B cell (primary cell): ENCODE results near the gene SPAG6. TPM values are rescaled to one million over a fixed set of nuclear protein-coding genes. Genes with fewer than 3 reads are reported as not detected.

ENCODE experiments used
- ATAC-seq: fragments of 200-7000 bp; cut with Tn5 transposase; one replicate; pipeline ENCODE4 v1.10.0; 2021; ENCODE audit warnings: low read depth, mild to moderate bottlenecking, moderate number of reproducible peaks, moderate library complexity
- CTCF ChIA-PET: fragments of 350-600 bp; sonication (Branson Sonifier 250); formaldehyde crosslinking; loops from one replicate; lab custom pipeline; 2021; ENCODE audit warnings: antibody characterized with exemption, inconsistent platforms; lab: Charles Lee
- POLR2A ChIA-PET: fragments of 350-600 bp; sonication (Branson Sonifier 250); formaldehyde crosslinking; loops from one replicate; lab custom pipeline; 2021; ENCODE audit warnings: antibody characterized with exemption; lab: Charles Lee
- DNase-seq: peaks from one replicate; pipeline ENCODE4 v3.0.0; 2013
- H2AFZ ChIP-seq: 2 replicates; pipeline ENCODE4 v1.6.1; 2012; ENCODE audit warnings: mild to moderate bottlenecking, low read depth, low read length; ENCODE audit not compliant: insufficient read depth, poor library complexity, severe bottlenecking
- H3K27ac ChIP-seq, 2 donors: 1 replicate in 1 of 2; 2 replicates in 1 of 2; pipeline ENCODE4 v1.5.1; 2012 to 2013; ENCODE audit warnings: low read length in 2 of 2, mild to moderate bottlenecking in 2 of 2, moderate library complexity in 1 of 2
- H3K27me3 ChIP-seq, 4 experiments: fragments of 200-600 bp in 1 of 4; sonication (generic) in 1 of 4; replicated peaks in 1 of 4; 1 replicate in 2 of 4; 2 replicates in 2 of 4; pipeline versions ENCODE4 v1.6.1 to v1.7.0; 2013 to 2016; ENCODE audit warnings: low read length in 3 of 4, mild to moderate bottlenecking in 2 of 4, mixed read lengths in 1 of 4, moderate library complexity in 1 of 4; ENCODE audit not compliant: insufficient read depth in 4 of 4, control insufficient read depth in 3 of 4; ENCODE audit errors: control extremely low read depth in 1 of 4
- H3K36me3 ChIP-seq, 2 experiments: replicated peaks in 1 of 2; 1 replicate in 1 of 2; 2 replicates in 1 of 2; pipeline versions ENCODE4 v1.6.1 to v1.7.1; 2013; ENCODE audit warnings: low read length in 1 of 2; ENCODE audit not compliant: insufficient read depth in 2 of 2, control insufficient read depth in 1 of 2; ENCODE audit errors: control extremely low read depth in 1 of 2, extremely low read depth in 1 of 2
- H3K4me1 ChIP-seq, 2 donors: fragments of 200-600 bp in 1 of 2; sonication (generic) in 1 of 2; 1 replicate in 1 of 2; 2 replicates in 1 of 2; pipeline versions ENCODE4 v1.5.1 to v1.6.1; 2013 to 2017; ENCODE audit warnings: low read length in 2 of 2; ENCODE audit not compliant: control insufficient read depth in 2 of 2, insufficient read depth in 2 of 2
- H3K4me2 ChIP-seq: replicated peaks from 2 replicates; pipeline ENCODE3; 2012; ENCODE audit warnings: mild to moderate bottlenecking, low read depth, low read length; ENCODE audit not compliant: poor library complexity, severe bottlenecking
- H3K4me3 ChIP-seq, 5 experiments: fragments of 200-600 bp in 1 of 5; sonication (generic) in 1 of 5; 1 replicate in 3 of 5; 2 replicates in 2 of 5; pipeline versions ENCODE4 v1.5.1 to v1.7.0; 2011 to 2016; ENCODE audit warnings: low read length in 4 of 5, mild to moderate bottlenecking in 4 of 5, low read depth in 2 of 5, control low read depth in 1 of 5, moderate library complexity in 1 of 5; ENCODE audit not compliant: insufficient read depth in 1 of 5; ENCODE audit errors: control extremely low read depth in 1 of 5, extremely low read depth in 1 of 5
- H3K79me2 ChIP-seq: fragments of 200-600 bp; sonication (generic); one replicate; pipeline ENCODE4 v1.6.0; 2016; ENCODE audit warnings: low read length; ENCODE audit not compliant: control insufficient read depth, insufficient read depth
- H3K9ac ChIP-seq: fragments of 200-600 bp; sonication (generic); 2 replicates; pipeline ENCODE4 v1.6.1; 2017; ENCODE audit warnings: mild to moderate bottlenecking, low read length, moderate library complexity
- H3K9me3 ChIP-seq, 3 donors: one replicate each; pipeline versions ENCODE4 v1.6.1 to v1.7.1; 2013; ENCODE audit warnings: low read length in 2 of 3; ENCODE audit not compliant: control insufficient read depth in 2 of 3, insufficient read depth in 1 of 3; ENCODE audit errors: control extremely low read depth in 1 of 3
- H4K20me1 ChIP-seq: 2 replicates; pipeline ENCODE4 v1.6.0; 2012; ENCODE audit warnings: mild to moderate bottlenecking, low read length; ENCODE audit not compliant: insufficient read depth, control insufficient read depth, poor library complexity, severe bottlenecking
- H3K27ac Mint-ChIP-seq: one replicate; pipeline ENCODE4 v1.8.0; 2021; ENCODE audit warnings: mixed read lengths
- H3K27me3 Mint-ChIP-seq: one replicate; pipeline ENCODE4 v1.8.0; 2021; ENCODE audit warnings: mixed read lengths
- H3K4me1 Mint-ChIP-seq: one replicate; pipeline ENCODE4 v1.8.0; 2021; ENCODE audit warnings: mixed read lengths
- H3K4me3 Mint-ChIP-seq: one replicate; pipeline ENCODE4 v1.8.0; 2021; ENCODE audit warnings: mixed read lengths
- H3K9me3 Mint-ChIP-seq: one replicate; pipeline ENCODE4 v1.8.0; 2022; ENCODE audit warnings: mixed read lengths; ENCODE audit not compliant: insufficient read depth
- EZH2 ChIP-seq: IDR thresholded peaks from 2 replicates; pipeline ENCODE4 v1.6.1; 2012; ENCODE audit warnings: borderline replicate concordance, low read depth, mild to moderate bottlenecking, moderate library complexity, low read length; ENCODE audit not compliant: insufficient read depth, poor library complexity, severe bottlenecking
- WGBS: methylation state at CpG from one replicate; pipeline ENCODE4 v1.1.5; 2013; ENCODE audit warnings: missing lambda C conversion rate; ENCODE audit not compliant: insufficient coverage; 5-methylcytosine and 5-hydroxymethylcytosine counted together
- intact Hi-C: fragments of 100-400 bp; cut with micrococcal nuclease; formaldehyde crosslinking; loops from one replicate; pipeline ENCODE4 v1.10.0; 2022
- polyA plus RNA-seq: library from polyadenylated mRNA; depleted of rRNA; stranded (reverse); fragments of >200 nt; gene quantifications from 2 replicates; pipeline ENCODE4 v1.2.3, GENCODE V29; 2012
- total RNA-seq, 2 donors: library from RNA; stranded (reverse); fragments of 120-200 nt in 1 of 2; gene quantifications; 1 replicate in 1 of 2; 2 replicates in 1 of 2; pipeline versions ENCODE4 v1.2.3 to v1.2.4, GENCODE V29; 2013 to 2022
- TF ChIP-seq, protein P1 (sequence below): fragments of 200-600 bp; IDR thresholded peaks from one replicate; pipeline ENCODE4 v1.8.0; 2022; ENCODE audit warnings: antibody characterized with exemption, mild to moderate bottlenecking

The SPAG6 gene
- total and polyA plus RNA-seq, 2 donors (not counting 1 experiment from before 2014, with no cell fraction given), result not detected

- Histone ChIP-seq H3K9me3 (no peaks in the 10 kb centered on the region), H3K4me3 (no peak overlapping the region), H3K36me3 (no peaks in the 10 kb centered on the region), H3K27ac (no peak overlapping the region), H3K79me2 (no peaks in the 10 kb centered on the region), H3K4me2 (no peak overlapping the region), H4K20me1 (no peaks in the 10 kb centered on the region), H3K9ac (no peak overlapping the region), H3K4me1 (no peaks in the 10 kb centered on the region), H2AFZ (no peak overlapping the region), H3K27me3 (no peaks in the 10 kb centered on the region)
- no peaks in the 10 kb centered on the region for H3K9me3 Mint-ChIP-seq
- DNase-seq (no peak), ATAC-seq (no peak)
- no peak overlapping the region for H3K27ac Mint-ChIP-seq
- ChIA-PET POLR2A (no interaction called here), CTCF (interaction anchor here (2.4 kb wide), 1 partner anchor 427 kb away, joined by 6 read pairs; no protein-coding TSS in a partner anchor)
- intact Hi-C loops, result loop anchor here (5.0 kb wide), 1 partner anchor 51 kb away; no protein-coding TSS in a partner anchor
- H3K4me3 Mint-ChIP-seq, result no peak overlapping the region
- no CpG with 5 or more reads among the region's 3 CpGs for WGBS
- no peak for TF ChIP-seq EZH2
- TF ChIP-seq, protein P1, sequence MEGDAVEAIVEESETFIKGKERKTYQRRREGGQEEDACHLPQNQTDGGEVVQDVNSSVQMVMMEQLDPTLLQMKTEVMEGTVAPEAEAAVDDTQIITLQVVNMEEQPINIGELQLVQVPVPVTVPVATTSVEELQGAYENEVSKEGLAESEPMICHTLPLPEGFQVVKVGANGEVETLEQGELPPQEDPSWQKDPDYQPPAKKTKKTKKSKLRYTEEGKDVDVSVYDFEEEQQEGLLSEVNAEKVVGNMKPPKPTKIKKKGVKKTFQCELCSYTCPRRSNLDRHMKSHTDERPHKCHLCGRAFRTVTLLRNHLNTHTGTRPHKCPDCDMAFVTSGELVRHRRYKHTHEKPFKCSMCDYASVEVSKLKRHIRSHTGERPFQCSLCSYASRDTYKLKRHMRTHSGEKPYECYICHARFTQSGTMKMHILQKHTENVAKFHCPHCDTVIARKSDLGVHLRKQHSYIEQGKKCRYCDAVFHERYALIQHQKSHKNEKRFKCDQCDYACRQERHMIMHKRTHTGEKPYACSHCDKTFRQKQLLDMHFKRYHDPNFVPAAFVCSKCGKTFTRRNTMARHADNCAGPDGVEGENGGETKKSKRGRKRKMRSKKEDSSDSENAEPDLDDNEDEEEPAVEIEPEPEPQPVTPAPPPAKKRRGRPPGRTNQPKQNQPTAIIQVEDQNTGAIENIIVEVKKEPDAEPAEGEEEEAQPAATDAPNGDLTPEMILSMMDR, result no peak
- no peaks in the 10 kb centered on the region for H3K4me1 Mint-ChIP-seq
- peaks cover 6% of the 10 kb centered on the region for H3K27me3 Mint-ChIP-seq
These were observed 72.5 kb downstream of the SPAG6 start for GRCh38 chr10:22417736-22418268.

DNA sequence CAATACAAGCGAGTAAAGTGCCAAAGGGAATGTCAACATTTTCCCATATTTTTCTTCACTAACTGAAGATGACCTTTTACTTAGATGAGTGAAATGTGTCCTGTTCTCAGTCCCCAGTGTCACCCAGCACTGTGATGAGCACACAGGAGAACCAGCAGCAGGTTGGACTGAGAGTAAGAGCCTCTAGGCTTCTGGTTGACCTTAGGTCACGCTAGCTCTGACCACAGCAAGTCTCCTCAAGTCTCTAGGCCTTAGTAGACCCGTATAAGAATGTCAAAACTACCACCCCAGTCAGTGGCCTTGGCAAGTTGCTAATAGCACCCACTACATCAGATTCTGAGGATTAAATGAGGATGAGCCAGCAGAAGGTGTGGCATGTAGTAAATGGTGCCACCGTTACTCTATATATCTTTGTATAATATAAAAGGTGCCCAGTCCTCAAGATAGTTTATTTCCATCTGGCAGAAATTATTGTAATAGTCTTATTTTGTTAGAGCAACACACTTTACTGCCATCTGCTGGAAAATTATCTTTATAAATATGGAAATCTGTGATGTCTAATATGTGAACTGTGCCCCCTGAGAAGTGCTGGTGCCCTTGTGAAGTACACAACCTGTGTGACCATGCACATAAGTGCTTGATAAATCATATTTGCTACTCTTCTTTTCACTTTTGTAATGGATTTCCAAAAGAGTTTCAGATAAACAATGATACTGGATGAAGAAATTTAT, 75.7 kb downstream of the SPAG6 start:
- ChIA-PET CTCF (interaction anchor here (1.4 to 1.8 kb wide), 2 partner anchors 417 to 427 kb away, joined by 5 to 8 read pairs; partner anchors contain the start of gene DNAJC1), POLR2A (no interaction called here)
- Histone ChIP-seq H3K4me3 (no peak overlapping the region), H3K9ac (no peak overlapping the region), H3K27me3 (peaks cover 0 to 2% (median 0%) of the 10 kb centered on the region in 4 experiments), H2AFZ (no peak overlapping the region), H3K9me3 (peaks cover 0 to 4% (median 0%) of the 10 kb centered on the region in 3 donors), H4K20me1 (no peaks in the 10 kb centered on the region), H3K27ac (no peak overlapping the region), H3K79me2 (no peaks in the 10 kb centered on the region), H3K4me1 (peaks cover 4 to 5% of the 10 kb centered on the region in 2 donors), H3K36me3 (no peaks in the 10 kb centered on the region), H3K4me2 (no peak overlapping the region)
- intact Hi-C loops, result loop anchor here (1.0 to 5.0 kb wide), 2 partner anchors 411 to 429 kb away; no protein-coding TSS in a partner anchor
- no peak overlapping the region for H3K4me3 Mint-ChIP-seq
- peak; percentile 37 for DNase-seq
- TF ChIP-seq EZH2, result no peak
- TF ChIP-seq, protein P1, result peak; percentile 32
- no peak overlapping the region for H3K27ac Mint-ChIP-seq
- H3K9me3 Mint-ChIP-seq, result no peaks in the 10 kb centered on the region
- peaks cover 5% of the 10 kb centered on the region for H3K4me1 Mint-ChIP-seq
- ATAC-seq, result peak; percentile 54
- WGBS, result no CpG with 5 or more reads among the region's 4 CpGs
- H3K27me3 Mint-ChIP-seq, result no peaks in the 10 kb centered on the region
